CD4-positive, alpha-beta T cell treated with Interleukin-15 for 4 hours (primary cell): Measurements from ENCODE around the gene RPTOR.

Experiments
- DNase-seq: peaks from one replicate; pipeline ENCODE4 v3.0.0-alpha.2; 2020; ENCODE audit warnings: low spot score

RPTOR gene

DNA sequence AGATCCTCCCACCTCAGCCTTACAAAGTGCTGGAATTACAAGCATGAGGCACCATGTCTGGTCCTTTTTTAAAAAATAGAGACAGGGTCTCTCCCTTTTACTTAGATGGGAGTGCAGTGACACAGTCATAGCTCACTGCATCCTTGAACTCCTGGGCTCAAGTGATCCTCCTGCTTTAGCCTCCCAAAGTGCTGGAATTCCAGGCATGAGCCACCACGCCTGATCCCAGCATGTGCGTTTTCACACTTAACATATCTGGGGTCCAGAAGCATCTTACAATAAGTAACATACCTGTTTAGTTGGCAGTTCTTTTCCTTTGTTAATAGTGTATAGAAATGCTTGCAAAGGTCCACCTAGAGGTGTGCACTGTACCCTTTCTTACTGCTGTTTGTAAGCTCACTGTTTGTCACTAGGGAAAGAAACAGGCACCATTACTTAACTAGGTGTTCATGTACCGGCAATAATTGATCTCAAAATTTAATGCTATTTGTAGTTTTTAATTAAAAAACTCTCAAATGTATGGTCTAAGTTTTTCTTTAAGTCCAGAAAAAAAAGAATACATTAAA is 221.7 kb downstream of the RPTOR start:
- no peak for DNase-seq

- no peak for DNase-seq
Observed at GRCh38 chr17:80768389-80768788, 223.8 kb downstream of the RPTOR start.

DNA sequence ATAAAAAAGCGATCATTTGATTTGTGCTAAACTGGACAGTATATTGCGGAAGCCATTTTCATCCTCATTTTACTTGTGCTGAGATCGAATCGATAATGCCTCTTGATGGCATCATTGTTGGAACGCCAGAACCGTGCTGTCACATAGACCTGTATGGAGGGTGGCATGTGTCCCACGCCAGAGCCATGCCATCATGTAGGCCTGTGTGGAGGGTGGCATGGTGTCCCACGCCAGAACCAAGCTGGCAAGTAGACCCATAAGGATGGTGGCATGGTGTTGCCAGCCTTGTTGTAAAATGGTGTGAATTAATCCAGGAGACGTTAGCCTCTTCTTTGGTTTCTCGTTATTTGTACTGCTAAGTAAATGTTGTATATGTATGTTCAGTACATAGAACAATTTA is 224.3 kb downstream of the RPTOR start:
- no peak for DNase-seq

DNA sequence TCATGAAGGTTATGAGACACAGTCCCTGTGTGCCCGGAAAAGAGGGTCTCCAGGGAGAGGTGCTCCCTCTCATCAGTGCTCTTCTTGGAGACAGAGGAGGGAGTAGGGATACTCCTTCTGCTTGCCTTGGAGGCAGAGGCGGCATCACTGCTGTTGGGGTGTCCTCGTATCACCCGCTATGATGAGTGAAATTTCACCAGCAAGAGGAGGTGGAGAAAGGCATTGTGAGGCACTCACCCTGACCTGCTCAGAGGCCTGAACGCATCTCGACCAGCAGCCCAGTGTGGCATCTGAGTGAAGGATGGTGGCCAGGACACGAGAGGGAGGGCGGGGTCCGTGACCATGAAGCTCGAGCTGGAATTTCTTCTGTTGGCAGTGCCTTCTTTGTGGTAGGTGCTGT is 224.9 kb downstream of the RPTOR start:
- no peak for DNase-seq

- DNase-seq, result no peak
Observed at GRCh38 chr17:80769936-80770625, 225.4 kb downstream of the RPTOR start.

DNA sequence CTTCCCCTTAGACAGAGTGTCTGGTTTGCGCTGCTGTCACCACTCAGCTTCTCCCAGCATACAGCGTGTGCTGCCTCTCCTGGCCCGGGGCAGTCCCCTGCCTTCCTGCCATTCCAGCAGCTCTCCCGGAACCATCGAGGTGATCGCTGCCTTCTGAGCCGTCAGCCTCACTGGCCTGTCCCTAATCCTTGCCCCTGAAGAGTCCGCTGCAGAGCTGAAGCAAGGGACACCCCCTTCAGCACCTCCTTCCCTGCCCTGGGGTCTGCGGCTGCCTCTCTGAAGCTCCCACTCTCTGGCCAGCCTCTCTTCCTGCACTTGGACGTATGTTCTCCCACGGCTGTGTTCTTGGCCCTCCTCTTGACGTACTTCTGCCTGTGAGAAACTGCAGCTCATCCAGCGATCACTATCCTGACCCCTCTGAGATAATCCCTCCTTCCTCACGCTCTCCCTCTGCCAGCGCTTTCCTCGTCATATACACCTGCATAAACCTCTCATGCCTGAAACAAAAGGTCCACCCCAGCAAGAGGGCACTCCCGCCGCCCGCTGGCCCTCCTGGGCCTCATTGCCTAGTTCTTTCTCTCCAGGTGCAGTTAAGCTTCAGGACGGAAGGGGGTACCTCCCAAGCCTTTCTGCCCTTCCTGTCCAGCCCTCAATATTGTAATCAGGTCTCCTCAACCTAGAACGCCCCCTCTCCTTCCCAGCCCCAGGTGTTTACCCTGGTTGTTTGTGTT is 226.4 kb downstream of the RPTOR start:
- no peak for DNase-seq

DNA sequence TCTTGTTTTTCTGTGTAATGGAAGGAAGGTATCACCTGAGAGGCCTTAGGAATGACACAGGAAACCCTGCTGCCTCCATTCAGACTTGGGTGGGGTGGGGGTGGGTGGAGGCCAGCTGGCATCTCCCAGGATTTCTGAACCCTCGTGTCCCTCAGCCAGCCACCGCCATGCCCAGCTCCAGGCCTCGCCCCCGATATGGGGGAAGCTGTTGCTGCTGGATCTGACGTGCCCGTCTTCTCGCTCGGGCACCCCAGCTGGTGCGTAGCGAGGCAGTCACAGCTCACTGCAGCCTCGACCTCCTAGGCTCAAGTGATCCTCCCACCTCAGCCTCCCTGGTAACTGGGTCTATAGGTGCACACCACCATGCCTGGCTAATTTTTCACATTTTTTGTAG is 227.0 kb downstream of the RPTOR start:
- no peak for DNase-seq

GRCh38 chr17:80772906-80773242 is 228.2 kb downstream of the RPTOR start:
- DNase-seq, result no peak

- DNase-seq, result no peak
Observed at GRCh38 chr17:80773243-80773991, 228.8 kb downstream of the RPTOR start.

DNA sequence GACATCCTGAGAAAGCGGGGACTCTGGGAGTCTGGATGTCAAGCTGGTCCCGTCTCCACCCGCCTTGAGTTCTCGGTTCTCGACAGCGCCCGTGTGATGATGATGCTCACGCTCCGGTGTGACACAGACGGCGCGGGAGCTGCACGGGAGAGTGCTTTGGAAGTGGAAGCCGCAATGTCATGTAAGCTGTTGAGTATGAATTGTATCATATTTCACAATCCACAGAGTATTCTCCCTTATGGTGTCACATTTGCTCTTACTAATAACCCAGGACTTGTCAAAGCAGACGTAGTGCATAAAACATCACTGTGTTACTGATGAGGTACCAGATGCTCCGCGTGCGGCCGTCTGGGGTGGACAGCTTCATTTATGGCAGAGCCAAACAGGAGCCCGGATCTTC is 229.5 kb downstream of the RPTOR start:
- DNase-seq, result no peak

GRCh38 chr17:80774643-80775281 is 230.1 kb downstream of the RPTOR start:
- DNase-seq, result no peak

DNA sequence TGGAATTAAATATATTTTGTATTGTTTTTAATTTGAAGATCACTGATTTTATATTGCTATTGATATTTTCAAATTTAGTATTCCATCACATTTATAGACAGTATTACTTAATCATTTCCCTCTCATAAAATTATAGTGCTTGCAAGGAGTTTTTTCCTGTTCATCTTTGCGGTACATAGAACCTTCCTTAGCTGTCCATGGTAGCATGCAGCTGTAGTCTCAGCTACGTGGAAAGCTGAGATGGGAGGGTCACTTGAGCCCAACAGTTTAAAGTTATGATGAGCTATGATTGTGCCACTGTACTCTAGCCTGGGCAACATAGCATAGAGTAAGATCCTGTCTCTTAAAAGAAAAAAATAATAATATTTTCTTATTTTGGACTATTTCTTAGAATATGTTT is 231.2 kb downstream of the RPTOR start:
- no peak for DNase-seq

- no peak for DNase-seq
Observed at GRCh38 chr17:80777274-80777673, 232.6 kb downstream of the RPTOR start.

DNA sequence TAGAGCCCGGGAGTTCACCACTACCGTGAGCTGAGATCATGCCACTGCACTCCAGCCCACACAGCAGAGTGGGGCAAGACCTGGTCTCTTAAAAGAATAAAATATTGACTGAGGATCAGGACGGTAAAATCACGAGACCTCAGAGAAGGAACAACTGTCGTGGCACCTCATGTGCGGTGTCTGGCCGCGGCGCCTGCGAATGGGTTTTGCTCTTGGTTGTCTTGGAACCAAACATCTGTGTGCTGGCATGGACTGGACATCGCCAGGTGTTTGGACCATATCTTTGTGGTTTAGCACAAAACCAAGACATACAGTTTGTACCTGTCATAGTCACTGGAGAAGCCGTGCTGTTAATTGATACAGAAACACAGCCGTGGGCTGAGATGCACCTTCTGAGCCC is 234.1 kb downstream of the RPTOR start:
- no peak for DNase-seq

GRCh38 chr17:80779336-80779735 is 234.7 kb downstream of the RPTOR start:
- DNase-seq, result no peak

GRCh38 chr17:80779961-80780380 is 235.3 kb downstream of the RPTOR start:
- DNase-seq, result no peak

GRCh38 chr17:80780381-80781198 is 236.0 kb downstream of the RPTOR start:
- peak; percentile 14 for DNase-seq

DNA sequence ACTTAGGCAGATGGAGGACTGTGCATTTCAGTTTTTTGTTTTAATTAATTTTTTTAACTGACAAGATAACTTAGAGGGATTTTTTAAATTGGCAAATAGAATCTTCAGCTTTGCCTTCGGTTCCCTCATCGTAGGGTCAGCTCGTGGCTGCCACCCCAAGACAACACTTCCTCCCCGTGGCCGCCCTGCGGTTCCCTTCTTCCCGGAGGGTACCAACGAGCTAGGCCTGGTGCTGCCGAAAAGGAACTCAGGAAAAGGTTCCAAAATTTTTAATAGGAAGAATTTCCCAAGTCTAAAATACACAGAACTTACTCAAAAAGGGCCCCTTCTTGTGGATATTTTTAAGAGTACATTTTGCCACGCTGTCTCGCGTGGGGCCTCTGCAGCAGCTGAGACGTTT is 236.6 kb downstream of the RPTOR start:
- no peak for DNase-seq

GRCh38 chr17:80781807-80782277 is 237.2 kb downstream of the RPTOR start:
- DNase-seq, result no peak

DNA sequence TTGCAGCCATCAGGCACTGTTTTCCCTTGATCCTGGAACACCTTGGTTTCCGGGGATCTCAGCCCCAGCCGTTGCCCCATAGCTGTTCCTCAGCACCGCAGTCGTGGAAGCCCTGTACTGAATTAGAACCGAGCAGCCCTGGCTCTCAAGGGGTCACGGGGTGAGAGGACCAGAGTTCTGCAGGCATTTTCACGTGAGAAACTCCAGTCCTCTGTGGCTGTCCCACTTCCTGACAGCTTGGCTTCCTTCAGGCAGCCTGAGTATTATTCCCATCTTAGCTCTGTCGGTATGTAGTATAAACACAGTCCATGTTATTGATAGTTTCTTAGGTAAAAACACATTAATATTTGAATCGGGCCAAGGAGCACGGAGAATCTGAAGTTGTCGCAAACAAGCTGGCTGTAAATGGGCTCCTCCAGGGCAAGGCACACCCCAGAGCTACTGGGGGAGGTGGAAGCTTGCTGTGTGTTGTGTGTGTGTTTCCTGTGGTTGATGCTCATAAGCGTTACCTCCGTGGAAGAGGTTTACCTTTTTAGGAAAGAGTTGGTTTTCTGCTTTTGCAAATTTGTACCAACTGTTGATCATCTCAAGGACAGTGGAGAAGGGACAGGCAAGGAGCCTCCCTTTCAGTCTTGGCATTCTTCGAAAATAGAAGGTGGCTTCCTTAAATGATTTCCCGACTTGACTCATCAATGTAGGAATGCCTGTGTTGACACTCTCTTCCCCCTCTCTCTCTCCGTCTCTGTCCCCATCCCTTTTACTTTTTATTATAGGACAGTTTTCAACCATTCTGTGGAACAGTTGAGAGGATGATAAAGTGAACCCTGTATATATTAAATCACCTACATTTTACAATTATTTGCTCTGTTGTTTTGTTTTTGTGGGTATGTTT is 238.1 kb downstream of the RPTOR start:
- DNase-seq, result peak; percentile 70
